ENCODE results near the gene MRPL43.

DNA sequence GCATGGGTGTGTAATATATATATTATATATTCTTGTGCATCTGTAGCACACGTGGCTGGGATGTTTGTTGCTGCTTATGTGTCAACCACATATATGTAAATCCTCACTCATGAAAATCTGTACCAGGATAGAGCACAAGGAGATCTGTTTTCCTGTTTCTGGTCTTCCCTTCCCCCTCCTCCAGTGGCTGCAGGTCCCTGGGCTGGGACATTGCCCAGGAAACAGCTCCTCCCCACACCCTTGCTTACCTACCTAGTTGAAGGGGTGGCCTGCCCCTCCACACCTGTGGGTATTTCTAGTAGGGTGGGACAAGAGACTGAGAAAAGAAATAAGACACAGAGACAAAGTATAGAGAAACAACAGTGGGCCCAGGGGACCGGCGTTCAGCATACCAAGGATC lies 46.0 kb upstream of the MRPL43 start:
- TF ChIP-seq, protein P1, sequence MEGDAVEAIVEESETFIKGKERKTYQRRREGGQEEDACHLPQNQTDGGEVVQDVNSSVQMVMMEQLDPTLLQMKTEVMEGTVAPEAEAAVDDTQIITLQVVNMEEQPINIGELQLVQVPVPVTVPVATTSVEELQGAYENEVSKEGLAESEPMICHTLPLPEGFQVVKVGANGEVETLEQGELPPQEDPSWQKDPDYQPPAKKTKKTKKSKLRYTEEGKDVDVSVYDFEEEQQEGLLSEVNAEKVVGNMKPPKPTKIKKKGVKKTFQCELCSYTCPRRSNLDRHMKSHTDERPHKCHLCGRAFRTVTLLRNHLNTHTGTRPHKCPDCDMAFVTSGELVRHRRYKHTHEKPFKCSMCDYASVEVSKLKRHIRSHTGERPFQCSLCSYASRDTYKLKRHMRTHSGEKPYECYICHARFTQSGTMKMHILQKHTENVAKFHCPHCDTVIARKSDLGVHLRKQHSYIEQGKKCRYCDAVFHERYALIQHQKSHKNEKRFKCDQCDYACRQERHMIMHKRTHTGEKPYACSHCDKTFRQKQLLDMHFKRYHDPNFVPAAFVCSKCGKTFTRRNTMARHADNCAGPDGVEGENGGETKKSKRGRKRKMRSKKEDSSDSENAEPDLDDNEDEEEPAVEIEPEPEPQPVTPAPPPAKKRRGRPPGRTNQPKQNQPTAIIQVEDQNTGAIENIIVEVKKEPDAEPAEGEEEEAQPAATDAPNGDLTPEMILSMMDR (IDR thresholded peaks at IDR 0.05; ENCODE audit: insufficient read depth, low read length, poor library complexity, severe bottlenecking): no peak
- no peak for TF ChIP-seq EZH2phosphoT487 (conservative IDR thresholded peaks at IDR 0.05; ENCODE audit: low read length)
